ENCODE measurements around the gene TMEM248.
"Not testable (repeated sequence)": the region's sequence is repeated elsewhere in the genome, so short reads cannot be mapped to it uniquely, and the experiment has no call there.

The TMEM248 gene

DNA sequence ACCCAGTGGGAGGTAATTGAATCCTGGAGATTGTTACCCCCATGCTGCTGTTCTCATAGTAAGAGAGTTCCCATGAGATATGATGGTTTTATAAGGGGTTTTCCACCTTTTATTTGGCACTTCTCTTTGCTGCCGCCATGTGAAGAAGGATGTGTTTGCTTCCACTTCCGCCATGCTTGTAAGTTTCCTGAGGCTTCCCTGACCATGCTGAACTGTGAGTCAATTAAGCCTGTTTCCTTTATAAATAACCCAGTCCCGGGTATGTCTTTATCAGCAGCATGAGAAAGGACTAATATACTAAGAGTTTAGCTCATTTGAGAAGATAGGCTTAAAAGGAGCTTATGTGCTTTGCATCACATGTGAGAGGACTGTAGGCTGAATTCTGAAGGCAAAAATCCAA lies 29.3 kb downstream of the TMEM248 start:
- no peak for DNase-seq (ENCODE audit: low read depth, low spot score)

DNA sequence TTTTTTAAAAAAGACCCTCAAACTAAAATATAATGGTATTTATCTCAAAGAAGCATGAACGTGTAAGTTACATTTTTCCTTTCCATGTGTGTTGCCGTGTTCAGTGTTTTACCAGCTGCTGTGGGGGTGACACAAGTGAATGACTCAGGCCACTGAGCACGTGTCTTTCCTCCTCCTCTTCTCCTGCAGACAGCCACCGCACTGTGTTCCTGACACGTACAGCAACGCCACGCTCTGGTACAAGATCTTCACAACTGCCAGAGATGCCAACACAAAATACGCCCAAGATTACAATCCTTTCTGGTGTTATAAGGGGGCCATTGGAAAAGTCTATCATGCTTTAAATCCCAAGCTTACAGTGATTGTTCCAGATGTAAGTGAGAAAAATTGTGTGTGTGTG lies 29.7 kb downstream of the TMEM248 start:
- no peak for DNase-seq (ENCODE audit: low read depth, low spot score)

DNA sequence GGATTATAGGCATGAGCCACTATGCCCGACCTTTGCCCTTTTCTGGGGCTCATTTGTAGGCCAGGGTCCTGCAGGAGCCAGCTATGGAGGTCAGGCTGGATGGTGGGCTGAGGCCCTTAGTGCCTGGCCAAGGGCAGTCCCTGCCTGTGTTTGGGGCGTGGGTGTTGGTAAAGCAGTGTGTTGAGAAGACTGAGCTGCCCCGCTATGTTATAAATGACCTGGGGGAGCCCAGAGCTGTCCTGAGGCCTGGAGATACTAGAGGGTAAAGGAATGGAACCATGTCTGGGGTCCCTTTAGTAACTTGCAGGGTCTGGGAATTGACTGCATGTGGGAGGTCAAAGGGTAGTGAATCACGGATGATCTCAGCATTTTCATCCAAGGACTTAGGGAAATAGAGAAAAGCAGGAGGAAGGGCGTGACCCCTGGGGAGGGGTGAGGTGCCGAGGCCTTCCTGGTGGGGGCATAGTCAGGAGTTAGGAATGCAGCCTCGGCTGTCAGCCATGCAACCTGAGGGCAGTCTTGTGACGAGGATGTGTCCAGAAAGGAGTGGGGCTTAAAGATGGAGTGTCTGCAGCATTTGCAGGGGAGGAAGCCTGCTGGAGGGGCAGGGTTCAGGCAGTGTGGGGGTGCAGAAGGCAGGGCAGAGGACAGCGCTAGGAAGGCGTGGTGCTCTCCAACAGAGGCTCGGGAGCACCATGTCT lies 31.5 kb downstream of the TMEM248 start:
- DNase-seq (ENCODE audit: low read depth, low spot score) = no peak

DNA sequence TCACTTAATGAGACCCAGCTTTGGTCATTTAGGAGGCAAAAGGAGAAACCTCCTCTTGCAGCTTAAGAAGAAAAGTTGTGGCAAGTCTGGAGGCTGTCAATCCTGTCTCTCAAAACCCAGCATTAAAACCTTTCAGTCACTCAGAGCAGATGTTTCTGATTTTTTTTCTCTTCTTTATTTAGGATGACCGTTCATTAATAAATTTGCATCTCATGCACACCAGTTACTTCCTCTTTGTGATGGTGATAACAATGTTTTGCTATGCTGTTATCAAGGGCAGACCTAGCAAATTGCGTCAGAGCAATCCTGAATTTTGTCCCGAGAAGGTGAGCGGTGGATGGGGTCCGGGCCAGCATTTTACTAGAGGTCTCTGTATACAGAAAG lies 32.0 kb downstream of the TMEM248 start:
- DNase-seq (ENCODE audit: low read depth, low spot score) = no peak

DNA sequence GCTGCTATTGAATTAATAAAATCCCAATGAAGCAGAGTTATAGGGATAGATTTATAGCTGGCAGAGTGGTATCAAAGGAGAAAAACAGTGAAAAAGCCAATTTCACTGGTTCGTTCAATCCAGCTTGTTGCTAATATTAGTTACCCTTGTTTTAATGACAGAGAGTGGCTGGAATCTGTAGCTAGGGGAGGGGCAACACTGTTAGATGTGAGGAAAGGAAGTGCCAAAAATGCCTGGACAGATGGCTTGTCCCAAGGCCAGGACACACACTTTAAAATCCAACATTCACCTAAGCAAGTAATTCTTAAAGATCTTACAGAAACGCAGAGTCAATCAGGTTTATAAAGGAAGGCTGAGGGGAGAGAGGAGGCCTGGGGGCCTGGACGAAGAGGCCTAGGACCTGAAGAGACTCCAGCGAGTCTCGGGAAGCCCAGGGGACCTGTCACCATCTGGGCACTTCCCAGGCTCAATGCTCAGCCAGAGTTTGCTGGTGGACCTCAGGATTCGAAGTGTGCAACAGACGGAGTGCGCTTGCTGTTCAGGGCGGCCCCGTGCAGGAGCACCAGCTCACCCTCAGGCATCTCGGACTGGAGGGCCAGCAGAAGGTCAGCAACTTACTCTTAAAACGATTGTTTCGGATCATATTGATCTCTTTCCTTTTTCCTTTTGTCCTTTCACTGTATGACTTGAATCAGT lies 36.7 kb downstream of the TMEM248 start:
- DNase-seq (ENCODE audit: low read depth, low spot score) = no peak

DNA sequence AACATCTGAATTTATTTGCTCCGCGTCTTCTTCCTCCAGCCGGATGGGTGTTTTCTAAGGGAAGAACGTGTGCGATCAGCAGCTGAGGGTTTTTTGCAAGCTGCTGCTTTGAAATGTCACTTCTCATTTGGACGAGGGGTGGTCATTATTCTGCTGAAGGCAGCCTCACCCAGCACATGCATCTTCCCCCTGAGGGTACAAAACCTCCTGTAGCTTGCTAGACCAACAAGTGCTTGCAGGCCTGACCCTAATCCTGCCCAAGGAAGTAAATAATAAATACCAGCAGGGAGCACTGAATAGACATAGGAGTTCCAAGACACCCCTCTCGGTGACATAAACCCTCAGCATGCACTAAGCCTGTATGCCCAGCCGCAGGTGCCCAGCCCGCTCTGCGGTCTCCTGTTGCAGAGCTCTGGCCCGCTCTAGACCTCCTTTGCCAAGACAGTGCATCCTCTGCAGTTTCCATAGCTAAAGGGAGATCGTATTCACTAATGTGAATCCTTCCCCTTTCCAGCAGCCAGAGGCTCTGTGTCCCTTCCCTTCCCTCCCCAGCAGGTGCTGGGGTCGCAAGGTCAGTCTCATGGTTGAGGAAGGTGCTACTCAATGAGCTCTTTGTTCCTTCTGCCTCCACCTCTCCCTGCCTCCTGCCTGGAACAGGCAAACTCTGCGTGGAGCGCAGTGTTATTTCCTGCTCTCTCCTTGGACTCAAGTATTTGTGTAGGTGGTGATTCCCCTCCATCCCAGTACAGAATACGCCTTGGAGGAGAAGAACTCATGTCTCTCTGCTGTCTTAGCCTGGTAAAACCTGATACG lies 37.7 kb downstream of the TMEM248 start:
- DNase-seq (ENCODE audit: low read depth, low spot score) = no peak

DNA sequence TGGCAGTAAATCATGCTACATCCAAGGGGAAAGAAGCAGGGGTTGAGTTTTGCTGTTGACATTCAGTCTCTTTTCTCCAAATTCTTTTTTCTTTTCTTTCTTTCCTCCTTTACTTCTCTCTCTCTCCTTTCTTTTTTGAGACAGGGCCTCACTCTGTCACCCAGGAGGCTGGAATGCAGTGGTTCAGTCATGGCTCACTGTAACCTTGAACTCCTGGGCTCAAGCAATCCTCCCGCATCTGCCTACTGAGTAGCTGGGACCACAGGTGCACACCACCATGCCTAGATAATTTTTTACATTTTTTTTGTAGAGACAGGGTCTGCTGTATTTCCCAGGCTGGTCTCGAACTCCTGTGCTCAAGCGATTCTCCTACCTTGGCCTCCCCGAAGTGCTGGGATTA lies 39.2 kb downstream of the TMEM248 start:
- no peak for DNase-seq (ENCODE audit: low read depth, low spot score)

DNA sequence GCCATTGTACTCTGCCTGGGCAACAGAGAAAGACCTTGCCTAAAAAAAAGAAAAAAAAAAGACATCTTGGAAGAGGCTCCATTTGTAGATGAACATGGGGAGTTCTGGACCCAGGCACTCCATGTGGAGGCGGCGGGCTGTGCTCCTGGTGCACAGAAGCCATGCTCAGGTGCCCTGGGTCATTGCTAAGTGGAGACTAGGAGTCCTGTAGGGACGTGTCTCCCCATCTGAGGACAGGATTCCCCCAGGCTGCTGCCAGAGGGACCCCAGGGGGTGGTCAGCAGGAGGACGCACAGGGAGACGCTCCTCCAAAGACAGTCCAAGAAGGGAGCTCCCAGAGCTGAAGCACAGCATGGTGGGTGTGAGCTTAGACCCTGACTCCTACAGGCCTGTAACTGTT lies 40.1 kb downstream of the TMEM248 start:
- DNase-seq (ENCODE audit: low read depth, low spot score) = no peak

DNA sequence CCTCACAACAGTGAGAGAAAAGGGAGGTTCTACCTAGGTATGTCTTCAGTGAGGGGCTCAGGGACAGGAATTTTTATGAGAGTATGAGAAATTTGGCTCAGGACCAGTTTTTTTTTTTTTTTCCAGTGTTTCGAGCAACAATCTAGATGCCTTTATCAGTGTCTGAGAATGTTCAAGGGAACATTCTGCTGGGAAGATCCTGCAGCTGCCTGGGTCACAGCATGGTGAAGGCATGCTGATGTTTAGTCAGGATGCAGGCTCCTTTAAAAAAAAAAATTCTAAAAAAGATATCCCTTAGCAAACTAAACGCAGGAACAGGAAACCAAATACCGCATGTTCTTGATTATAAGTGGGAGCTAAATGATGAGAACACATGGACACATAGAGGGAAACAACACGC lies 43.4 kb downstream of the TMEM248 start:
- no peak for DNase-seq (ENCODE audit: low read depth, low spot score)

DNA sequence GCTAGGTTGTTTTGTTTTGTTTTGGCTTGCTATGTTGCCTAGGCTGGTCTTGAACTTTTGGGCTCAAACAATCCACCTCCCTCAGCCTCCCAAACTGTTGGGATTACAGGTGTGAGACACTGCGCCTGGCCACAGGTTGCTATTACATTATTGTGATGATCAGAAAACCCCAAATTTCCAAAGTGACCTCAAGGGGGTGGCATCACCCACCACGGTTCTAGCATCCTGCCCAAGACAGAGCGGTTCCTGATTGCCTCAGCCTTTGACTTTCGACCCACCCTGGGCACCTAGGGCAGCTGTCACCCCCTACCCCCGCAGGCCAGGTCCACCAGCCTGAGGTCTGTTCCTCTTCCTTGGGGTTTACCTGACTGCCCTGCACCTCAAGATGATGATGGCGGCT lies 46.0 kb downstream of the TMEM248 start:
- no peak for DNase-seq (ENCODE audit: low read depth, low spot score)

DNA sequence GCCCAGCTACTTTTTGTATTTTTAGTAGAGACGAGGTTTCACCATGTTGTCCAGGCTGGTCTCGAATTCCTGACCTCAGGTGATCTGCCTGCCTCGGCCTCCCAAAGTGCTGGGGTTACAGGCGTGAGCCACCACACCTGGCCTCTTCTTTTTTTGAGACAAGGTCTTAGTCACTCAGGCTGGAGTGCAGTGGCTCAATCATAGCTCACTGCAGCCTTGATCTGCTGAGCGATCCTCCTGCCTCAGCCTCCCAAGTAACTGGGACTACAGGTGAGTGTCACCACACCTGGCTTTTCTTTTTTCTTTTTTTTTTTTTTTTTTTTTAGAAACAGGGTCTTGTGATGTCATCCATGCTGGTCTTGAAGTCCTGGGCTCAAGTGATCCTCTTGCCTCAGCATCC lies 48.0 kb downstream of the TMEM248 start:
- not testable (repeated sequence) for DNase-seq (ENCODE audit: low read depth, low spot score)

DNA sequence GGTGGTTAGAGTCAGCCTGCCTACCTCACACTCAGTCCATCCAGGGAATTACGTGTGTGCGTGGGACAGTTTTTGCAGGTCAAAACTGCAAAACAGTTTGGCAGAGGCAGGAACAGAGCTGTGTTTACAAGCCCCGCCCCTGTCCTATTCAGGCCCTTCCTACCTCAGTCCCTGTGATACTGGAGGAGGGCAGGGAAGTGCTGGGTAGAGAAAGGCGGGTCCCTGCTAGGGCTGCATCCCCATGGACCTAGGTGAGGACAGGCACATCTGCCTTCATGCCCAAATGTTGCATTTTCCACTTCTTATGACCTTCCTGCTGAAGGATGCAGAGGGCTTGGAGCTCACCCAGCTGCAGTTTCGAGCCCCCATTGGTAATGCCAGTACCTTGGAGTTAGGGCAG lies 49.3 kb downstream of the TMEM248 start:
- DNase-seq (ENCODE audit: low read depth, low spot score) = no peak

DNA sequence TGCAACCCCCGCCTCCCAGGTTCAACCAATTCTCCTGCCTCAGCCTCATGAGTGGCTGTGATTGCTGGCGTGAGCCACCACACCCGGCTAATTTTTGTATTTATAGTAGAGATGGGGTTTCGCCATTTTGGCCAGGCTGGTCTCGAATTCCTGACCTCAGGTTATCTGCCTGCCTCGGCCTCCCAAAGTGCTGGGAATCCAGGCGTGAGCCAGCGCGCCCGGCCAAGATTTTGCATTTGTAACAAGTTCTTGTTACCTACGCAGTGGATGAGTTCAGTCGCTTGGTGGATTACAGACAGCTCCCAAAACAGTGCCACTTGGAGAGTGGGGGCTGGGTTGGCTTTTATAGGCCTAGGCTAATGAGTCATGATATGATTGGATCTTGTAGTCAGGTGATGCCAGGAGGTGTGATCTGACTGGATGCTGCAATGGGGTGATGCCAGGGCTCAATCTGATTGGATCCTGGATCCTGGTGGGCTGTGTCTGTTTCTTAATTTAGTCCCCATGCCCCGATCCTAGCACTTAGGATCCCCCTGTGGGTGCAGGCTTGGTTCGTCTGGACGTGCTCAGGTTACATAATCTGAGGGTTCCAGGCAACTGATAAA lies 54.1 kb downstream of the TMEM248 start:
- DNase-seq (ENCODE audit: low read depth, low spot score) = no peak

DNA sequence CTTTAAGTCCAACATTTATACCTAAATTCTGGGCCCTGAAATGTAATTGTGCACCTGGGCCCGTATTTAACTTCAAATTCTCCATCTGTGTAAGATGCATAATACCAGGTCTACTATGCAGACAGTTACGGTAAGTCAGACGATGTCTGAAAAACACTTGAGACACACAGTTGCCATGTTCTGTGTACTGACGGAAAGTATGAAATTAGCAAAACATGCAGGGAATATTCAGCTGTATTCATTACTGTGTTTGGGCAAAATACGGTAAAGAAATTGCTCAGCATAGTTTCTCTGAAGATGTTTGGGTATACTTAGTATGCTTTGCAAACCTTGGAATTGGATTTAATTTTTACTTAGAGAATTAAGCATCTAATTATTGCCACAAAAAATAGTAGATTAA lies 57.3 kb downstream of the TMEM248 start:
- not testable (repeated sequence) for DNase-seq (ENCODE audit: low read depth, low spot score)

DNA sequence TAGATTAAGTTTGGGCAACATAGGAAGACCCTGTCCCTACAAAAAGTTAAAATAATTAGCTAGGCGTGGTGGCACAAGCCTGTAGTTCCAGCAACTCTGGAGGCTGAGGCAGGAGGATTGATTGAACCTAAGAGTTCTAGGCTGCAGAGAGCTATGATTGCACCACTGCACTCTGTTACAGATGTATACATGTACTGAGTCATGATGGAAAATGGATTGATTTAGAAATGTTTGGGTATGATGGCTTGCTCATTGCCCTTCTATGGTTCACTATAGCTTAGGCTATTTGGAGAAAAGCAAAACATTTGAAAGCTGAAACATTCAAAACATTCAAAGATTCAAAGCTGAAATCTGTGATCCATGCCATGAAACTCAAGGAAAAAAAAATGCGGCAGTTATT lies 58.0 kb downstream of the TMEM248 start:
- not testable (repeated sequence) for DNase-seq (ENCODE audit: low read depth, low spot score)

DNA sequence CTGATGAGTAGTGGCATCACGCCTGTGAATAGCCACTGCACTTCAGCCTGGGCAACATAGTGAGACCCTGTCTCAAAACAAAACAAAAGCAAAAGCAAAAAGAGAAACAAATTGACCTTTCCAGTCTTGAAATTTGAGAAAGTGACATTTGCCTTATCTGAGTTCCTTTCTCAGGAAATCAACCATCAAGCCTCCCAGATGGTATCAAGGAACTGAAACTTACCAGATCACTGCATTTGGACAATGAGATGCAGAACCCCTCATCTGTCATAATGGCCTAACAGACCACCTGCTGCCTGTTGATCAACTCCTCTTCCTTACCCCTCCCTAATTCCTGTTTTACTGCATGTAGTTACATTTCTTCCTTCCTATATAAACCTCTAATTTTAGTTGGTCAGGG lies 59.3 kb downstream of the TMEM248 start:
- not testable (repeated sequence) for DNase-seq (ENCODE audit: low read depth, low spot score)

DNA sequence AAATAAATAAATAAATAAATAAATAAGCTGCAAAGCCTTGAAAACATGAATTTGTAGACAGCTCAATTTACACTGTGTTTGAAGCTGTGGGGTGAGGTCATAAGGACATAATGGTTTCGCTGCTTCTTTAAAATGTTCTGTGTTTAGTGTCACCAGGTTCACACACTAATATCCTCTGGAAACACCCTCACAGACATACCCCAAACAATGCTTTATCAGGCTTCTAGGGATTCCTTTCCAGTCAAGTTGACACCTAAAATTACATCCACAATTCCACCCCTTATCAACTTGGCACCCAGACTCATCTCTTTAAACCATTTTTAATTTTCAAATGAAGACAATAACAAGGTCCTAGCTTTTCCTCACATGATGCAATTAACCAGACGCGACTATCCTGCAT lies 68.5 kb downstream of the TMEM248 start:
- DNase-seq (ENCODE audit: low read depth, low spot score) = not testable (repeated sequence)

DNA sequence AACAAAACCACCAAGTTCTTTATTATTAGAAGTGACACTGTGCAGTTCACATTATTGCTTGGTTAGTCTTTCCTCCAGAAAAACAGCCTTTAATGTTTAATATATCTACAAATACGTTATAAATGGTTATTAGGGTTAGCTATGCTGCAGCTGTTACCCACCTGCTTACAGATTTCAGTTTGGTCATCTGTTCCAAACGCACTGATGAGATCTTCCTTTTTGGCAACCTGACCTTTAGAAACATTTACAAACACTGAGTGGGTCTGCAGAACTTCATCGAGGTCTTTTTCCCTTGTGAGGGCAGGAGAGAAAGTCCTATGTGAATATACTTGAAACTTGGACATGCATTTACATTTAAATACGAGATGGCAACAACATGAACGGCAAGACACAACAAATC lies 73.0 kb downstream of the TMEM248 start:
- DNase-seq (ENCODE audit: low read depth, low spot score) = not testable (repeated sequence)

DNA sequence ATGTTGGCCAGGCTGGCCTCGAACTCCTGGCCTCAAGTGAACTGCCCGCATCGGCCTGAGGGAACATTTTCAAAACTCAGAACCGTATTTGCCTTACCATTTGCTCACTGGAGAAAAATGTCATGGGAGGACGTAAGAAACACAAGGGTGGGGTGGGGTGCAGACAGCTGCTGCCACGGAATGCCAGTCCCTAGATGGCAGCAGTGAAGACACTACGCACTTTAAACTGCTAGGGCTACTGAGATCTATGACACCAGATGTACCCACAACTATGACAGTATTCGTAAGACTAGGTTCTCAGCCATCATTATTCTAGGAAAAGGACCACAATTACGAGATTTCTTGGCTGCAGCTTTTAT lies 73.6 kb downstream of the TMEM248 start:
- peak; percentile 28 for DNase-seq (ENCODE audit: low read depth, low spot score)

DNA sequence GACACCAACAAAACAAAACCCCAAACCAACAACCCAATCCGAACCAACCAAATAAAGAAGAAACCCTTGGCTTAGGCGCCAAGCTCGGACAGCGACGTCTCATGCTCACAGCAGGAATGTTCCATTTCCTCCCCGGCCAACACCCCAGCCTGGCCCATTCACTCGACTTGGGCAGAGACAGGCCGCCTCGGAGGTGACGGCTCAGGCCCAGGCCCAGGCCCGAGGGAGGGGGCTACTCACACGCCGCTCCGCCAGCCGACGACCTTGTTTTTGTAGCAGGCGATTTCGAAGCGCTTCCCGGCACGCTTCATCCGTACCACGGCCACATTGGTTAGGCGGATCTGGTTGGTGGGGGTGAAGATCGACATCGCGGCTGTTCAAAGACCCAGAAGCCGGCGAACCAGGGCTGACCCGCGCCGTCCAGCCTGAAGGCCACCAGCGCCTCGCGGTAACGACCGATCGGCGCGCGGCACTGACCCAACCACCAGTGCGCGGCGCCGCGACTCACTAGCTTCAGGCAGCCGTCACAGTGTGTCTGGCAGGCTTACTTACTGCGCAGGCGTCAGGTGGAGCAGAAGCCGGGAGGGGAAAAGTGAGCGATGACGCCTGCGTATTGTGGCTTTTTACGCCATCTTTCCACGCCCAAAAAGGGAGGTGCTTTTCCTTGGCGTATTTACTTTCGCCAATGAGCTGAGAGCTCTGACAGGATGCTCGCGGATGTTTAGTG lies 74.2 kb downstream of the TMEM248 start, which contains the start of gene SBDS:
Gene SBDS, minus strand, starts transcription at position 537 of the 727 bp plus-strand sequence. Its CDS starts 169 bp downstream, at position 368.
- peak; percentile 95 for DNase-seq (ENCODE audit: low read depth, low spot score)

DNA sequence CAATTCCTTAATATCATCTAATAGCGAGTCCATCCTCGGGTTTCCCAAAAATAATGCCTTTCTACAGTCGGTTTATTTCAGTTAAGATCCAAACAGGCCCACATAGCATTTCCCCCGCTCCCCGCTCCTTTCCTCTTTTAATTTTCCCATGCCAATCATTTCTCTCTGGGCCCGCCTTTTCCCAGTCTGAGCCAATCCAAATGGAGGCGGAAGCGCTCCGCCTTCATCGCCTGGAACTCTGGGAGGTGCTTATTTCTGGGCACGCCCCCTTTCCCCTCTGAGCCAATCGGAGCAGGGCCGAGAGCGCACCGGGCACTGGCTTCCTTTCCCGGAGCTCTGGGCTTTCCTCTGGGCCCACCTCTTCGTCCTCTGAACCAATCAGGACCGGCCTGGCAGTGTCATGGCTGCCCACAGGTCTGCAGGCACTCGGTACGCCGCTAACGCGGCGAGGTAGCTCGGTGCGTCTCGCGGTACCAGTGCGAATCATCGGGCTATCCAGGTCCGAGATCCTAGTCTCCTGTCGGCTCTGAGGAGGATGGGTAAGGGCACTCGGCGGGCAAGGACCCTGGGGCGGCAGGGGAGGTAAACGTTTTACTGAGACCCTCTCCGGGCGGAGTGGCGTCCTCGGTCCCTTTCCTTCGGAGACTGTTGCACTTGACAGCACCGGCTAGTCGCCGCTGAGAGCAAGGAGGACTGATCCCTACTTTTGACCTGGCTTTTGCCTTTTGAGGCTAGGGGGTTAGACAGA lies 75.6 kb downstream of the TMEM248 start, which contains the start of gene TYW1:
Gene TYW1, plus strand, starts transcription at position 390 of the 748 bp plus-strand sequence. Its CDS starts 146 bp downstream, at position 536.
- DNase-seq (ENCODE audit: low read depth, low spot score) = peak; percentile 95
